H9 (cell line): Measurements from ENCODE around the gene OR2AE1. TPM values are rescaled to one million over a fixed set of nuclear protein-coding genes. Genes with fewer than 3 reads are reported as not detected.

ENCODE experiments used
- DNase-seq: peaks from one replicate; pipeline ENCODE4 v3.0.0-alpha.2; 2017
- H2AFZ ChIP-seq: one replicate; pipeline ENCODE4 v1.6.1; 2013; ENCODE audit warnings: mild to moderate bottlenecking, low read length, control low read depth, moderate library complexity
- H2AK5ac ChIP-seq: 2 replicates; pipeline ENCODE4 v1.6.1; 2013; ENCODE audit warnings: low read length, control low read depth, mixed read lengths; ENCODE audit not compliant: insufficient read length
- H2BK120ac ChIP-seq: one replicate; pipeline ENCODE4 v1.6.1; 2013; ENCODE audit warnings: low read depth, mild to moderate bottlenecking, low read length, control low read depth, inconsistent platforms; ENCODE audit not compliant: poor library complexity, severe bottlenecking
- H2BK12ac ChIP-seq: 2 replicates; pipeline ENCODE4 v1.6.1; 2013; ENCODE audit warnings: low read length, control low read depth, mixed read lengths, low read depth; ENCODE audit not compliant: insufficient read length
- H2BK15ac ChIP-seq: 2 replicates; pipeline ENCODE4 v1.6.1; 2013; ENCODE audit warnings: low read depth, low read length, control low read depth
- H2BK20ac ChIP-seq: one replicate; pipeline ENCODE4 v1.6.1; 2013; ENCODE audit warnings: low read depth, mild to moderate bottlenecking, low read length, control low read depth, inconsistent platforms; ENCODE audit not compliant: poor library complexity, severe bottlenecking
- H2BK5ac ChIP-seq: 2 replicates; pipeline ENCODE4 v1.6.1; 2013; ENCODE audit warnings: low read length, control low read depth, mixed read lengths; ENCODE audit not compliant: insufficient read length
- H3K14ac ChIP-seq: 2 replicates; pipeline ENCODE4 v1.6.1; 2013; ENCODE audit warnings: low read length, control low read depth; ENCODE audit not compliant: insufficient read depth
- H3K18ac ChIP-seq: 2 replicates; pipeline ENCODE4 v1.6.1; 2013; ENCODE audit warnings: low read depth, mild to moderate bottlenecking, mixed read lengths, low read length, control low read depth; ENCODE audit not compliant: insufficient read length
- H3K23ac ChIP-seq: 2 replicates; pipeline ENCODE4 v1.6.1; 2013; ENCODE audit warnings: low read length, control low read depth, mixed read lengths, low read depth; ENCODE audit not compliant: insufficient read length
- H3K23me2 ChIP-seq: 2 replicates; pipeline ENCODE4 v1.6.1; 2013; ENCODE audit warnings: low read depth, mild to moderate bottlenecking, mixed read lengths, low read length, control low read depth; ENCODE audit not compliant: insufficient read length, poor library complexity, severe bottlenecking
- H3K27ac ChIP-seq: 2 replicates; pipeline ENCODE4 v1.5.1; 2013; ENCODE audit warnings: low read length, control low read depth, mixed read lengths, low read depth; ENCODE audit not compliant: insufficient read length
- H3K27me3 ChIP-seq: 2 replicates; pipeline ENCODE4 v1.6.1; 2013; ENCODE audit warnings: low read length, control low read depth, inconsistent platforms; ENCODE audit not compliant: insufficient read depth
- H3K4ac ChIP-seq: 2 replicates; pipeline ENCODE4 v1.6.1; 2013; ENCODE audit warnings: low read depth, mild to moderate bottlenecking, control low read depth, inconsistent platforms, low read length, moderate library complexity
- H3K4me1 ChIP-seq: 2 replicates; pipeline ENCODE4 v1.6.1; 2013; ENCODE audit warnings: low read length, control low read depth, inconsistent platforms; ENCODE audit not compliant: insufficient read depth
- H3K4me2 ChIP-seq: 2 replicates; pipeline ENCODE4 v1.6.1; 2013; ENCODE audit warnings: low read length, control low read depth, mixed read lengths; ENCODE audit not compliant: insufficient read length, insufficient read depth
- H3K56ac ChIP-seq: 2 replicates; pipeline ENCODE4 v1.6.1; 2013; ENCODE audit warnings: low read depth, mild to moderate bottlenecking, mixed read lengths, low read length, control low read depth; ENCODE audit not compliant: insufficient read length
- H3K79me1 ChIP-seq: 2 replicates; pipeline ENCODE4 v1.6.1; 2013; ENCODE audit warnings: low read depth, mild to moderate bottlenecking, moderate library complexity, low read length, control low read depth, inconsistent platforms; ENCODE audit not compliant: insufficient read depth, poor library complexity, severe bottlenecking
- H3K79me2 ChIP-seq: 2 replicates; pipeline ENCODE4 v1.6.1; 2013; ENCODE audit warnings: low read length, control low read depth, inconsistent platforms; ENCODE audit not compliant: insufficient read depth
- H3K9ac ChIP-seq: 2 replicates; pipeline ENCODE4 v1.6.1; 2013; ENCODE audit warnings: low read length, control low read depth, mixed read lengths; ENCODE audit not compliant: insufficient read length; ENCODE audit errors: extremely low read depth
- H3K9me3 ChIP-seq: one replicate; pipeline ENCODE4 v1.6.1; 2013; ENCODE audit warnings: low read depth, low read length, inconsistent platforms; ENCODE audit not compliant: control insufficient read depth
- H3T11ph ChIP-seq: one replicate; pipeline ENCODE4 v1.6.1; 2013; ENCODE audit warnings: mild to moderate bottlenecking, low read length, control low read depth, inconsistent platforms
- H4K20me1 ChIP-seq: one replicate; pipeline ENCODE4 v1.6.1; 2013; ENCODE audit not compliant: control insufficient read depth, insufficient read length, insufficient read depth
- H4K5ac ChIP-seq: 2 replicates; pipeline ENCODE4 v1.6.1; 2013; ENCODE audit warnings: low read depth, mild to moderate bottlenecking, mixed read lengths, low read length, control low read depth; ENCODE audit not compliant: insufficient read length
- H4K8ac ChIP-seq: replicated peaks from 2 replicates; pipeline ENCODE4 v1.6.1; 2013; ENCODE audit warnings: low read length, control low read depth, mixed read lengths, low read depth; ENCODE audit not compliant: insufficient read length
- H4K91ac ChIP-seq: 2 replicates; pipeline ENCODE4 v1.6.1; 2013; ENCODE audit warnings: low read depth, mild to moderate bottlenecking, moderate library complexity, mixed read lengths, low read length, control low read depth; ENCODE audit not compliant: insufficient read length
- H3K27ac Mint-ChIP-seq, 3 experiments: 2 replicates in 2 of 3; 3 replicates in 1 of 3; pipeline ENCODE4 v1.8.0; 2020 to 2021; ENCODE audit warnings: mixed read lengths in 3 of 3, mild to moderate bottlenecking in 1 of 3, moderate library complexity in 1 of 3
- H3K27me3 Mint-ChIP-seq: 2 replicates; pipeline ENCODE4 v1.8.0; 2021; ENCODE audit warnings: low read depth, mild to moderate bottlenecking, moderate library complexity, mixed read lengths
- H3K36me3 Mint-ChIP-seq, 3 experiments: 2 replicates in 2 of 3; 3 replicates in 1 of 3; pipeline ENCODE4 v1.8.0; 2020 to 2021; ENCODE audit warnings: low read depth in 3 of 3, mixed read lengths in 3 of 3; ENCODE audit not compliant: insufficient read depth in 1 of 3
- H3K4me1 Mint-ChIP-seq, 2 experiments: 2 replicates each; pipeline ENCODE4 v1.8.0; 2020; ENCODE audit warnings: mixed read lengths in 2 of 2
- H3K4me3 Mint-ChIP-seq, 2 experiments: 2 replicates in 1 of 2; 3 replicates in 1 of 2; pipeline ENCODE4 v1.8.0; 2020 to 2021; ENCODE audit warnings: mild to moderate bottlenecking in 2 of 2, mixed read lengths in 2 of 2, moderate library complexity in 1 of 2
- H3K9me3 Mint-ChIP-seq, 2 experiments: 2 replicates in 1 of 2; 3 replicates in 1 of 2; pipeline ENCODE4 v1.8.0; 2020; ENCODE audit warnings: mild to moderate bottlenecking in 2 of 2, mixed read lengths in 2 of 2, moderate library complexity in 1 of 2
- CTCF ChIP-seq: fragments of 200-600 bp; sonication (generic); conservative IDR thresholded peaks from 3 replicates; pipeline ENCODE4 v1.8.0; 2021; ENCODE audit warnings: antibody characterized with exemption, mild to moderate bottlenecking
- total RNA-seq: library from RNA; stranded (reverse); gene quantifications from 2 replicates; pipeline ENCODE4 v1.2.1, GENCODE V29; 2021

The OR2AE1 gene
- total RNA-seq, 1 experiment from 2014 or later = not detected

- H3K4ac ChIP-seq = no peak overlapping the region
- no peak for DNase-seq
Measured at GRCh38 chr7:99828811-99829210, 48.0 kb downstream of the OR2AE1 start.

More at GRCh38 chr7:99828811-99829210, 48.0 kb downstream of the OR2AE1 start:
- Histone ChIP-seq H4K5ac (no peak overlapping the region), H3K4me2 (no peak overlapping the region), H2BK15ac (no peak overlapping the region), H4K91ac (no peak overlapping the region), H3T11ph (no peak overlapping the region), H4K20me1 (no peaks in the 10 kb centered on the region), H3K14ac (no peak overlapping the region), H2BK20ac (no peak overlapping the region), H3K4me1 (no peaks in the 10 kb centered on the region), H4K8ac (no peak overlapping the region), H3K27ac (no peak overlapping the region), H2BK5ac (no peak overlapping the region), H3K23me2 (no peaks in the 10 kb centered on the region), H3K9ac (no peak overlapping the region), H2BK120ac (no peak overlapping the region), H2AK5ac (no peak overlapping the region), H3K18ac (no peak overlapping the region), H3K79me1 (no peaks in the 10 kb centered on the region), H2AFZ (no peak overlapping the region), H3K79me2 (no peaks in the 10 kb centered on the region), H2BK12ac (no peak overlapping the region), H3K23ac (no peak overlapping the region), H3K56ac (no peak overlapping the region), H3K9me3 (no peaks in the 10 kb centered on the region), H3K27me3 (no peaks in the 10 kb centered on the region)
- no peak for TF ChIP-seq CTCF
- Mint-ChIP-seq H3K27ac (no peak overlapping the region), H3K36me3 (no peaks in the 10 kb centered on the region), H3K4me1 (peaks cover 2 to 9% of the 10 kb centered on the region in 2 experiments; a peak in 1 of 4 replicates), H3K4me3 (no peak overlapping the region), H3K27me3 (peaks cover 3% of the 10 kb centered on the region; the same call in 1 of the 2 replicates), H3K9me3 (no peaks in the 10 kb centered on the region)
